ENCODE measurements around the gene ALDH5A1. TPM values are rescaled to one million over a fixed set of nuclear protein-coding genes. Genes with fewer than 3 reads are reported as not detected.

Gene ALDH5A1
- total RNA-seq, 4 donors from 2014 or later, result 7.8 to 12.0 (median 11.5) TPM

GRCh38 chr6:24448828-24449525 lies 45.8 kb upstream of the ALDH5A1 start:
- Histone ChIP-seq H3K4me1 (no peaks in the 10 kb centered on the region), H3K36me3 (peaks cover 0 to 21% (median 0%) of the 10 kb centered on the region in 3 donors), H3K4me3 (no peak overlapping the region), H3K9me3 (no peaks in the 10 kb centered on the region), H3K27ac (no peak overlapping the region), H3K27me3 (no peaks in the 10 kb centered on the region)
- TF ChIP-seq EP300 (IDR thresholded peaks at IDR 0.05) (no peak), POLR2A (IDR thresholded peaks at IDR 0.05) (no peak), CTCF (IDR thresholded peaks at IDR 0.05) (no peak)
- DNase-seq (ENCODE audit: low spot score in 2 of 2), result no peak
- WGBS, 2 donors, result 66 to 72% methylated on average over 9 of the region's 9 CpGs

- 79 to 81% methylated on average over 13 of the region's 13 CpGs for WGBS, 2 donors
- Histone ChIP-seq H3K27me3 (no peaks in the 10 kb centered on the region), H3K4me3 (no peak overlapping the region), H3K9me3 (no peaks in the 10 kb centered on the region), H3K36me3 (peaks cover 0 to 11% (median 0%) of the 10 kb centered on the region in 3 donors), H3K27ac (no peak overlapping the region), H3K4me1 (no peaks in the 10 kb centered on the region)
- no peak for DNase-seq (ENCODE audit: low spot score in 2 of 2)
- TF ChIP-seq POLR2A (IDR thresholded peaks at IDR 0.05) (no peak), EP300 (IDR thresholded peaks at IDR 0.05) (no peak), CTCF (IDR thresholded peaks at IDR 0.05) (no peak)
These were observed 43.0 kb upstream of the ALDH5A1 start for GRCh38 chr6:24451581-24452388.

- 86 to 87% methylated on average over 6 to 10 of the region's 10 CpGs for WGBS, 2 donors
- Histone ChIP-seq H3K4me3 (no peak overlapping the region), H3K36me3 (peaks cover 0 to 29% (median 0%) of the 10 kb centered on the region in 3 donors), H3K27ac (no peak overlapping the region), H3K27me3 (no peaks in the 10 kb centered on the region), H3K4me1 (no peaks in the 10 kb centered on the region), H3K9me3 (no peaks in the 10 kb centered on the region)
- TF ChIP-seq EP300 (IDR thresholded peaks at IDR 0.05) (no peak), CTCF (IDR thresholded peaks at IDR 0.05) (no peak)
- no peak for DNase-seq (ENCODE audit: low spot score in 2 of 2)
These were observed 40.8 kb upstream of the ALDH5A1 start for GRCh38 chr6:24453921-24454320.

- H3K36me3 ChIP-seq, result peaks cover 0 to 34% (median 0%) of the 10 kb centered on the region in 3 donors
- WGBS, 2 donors, result 82 to 86% methylated on average over 5 of the region's 5 CpGs
- no peak for DNase-seq (ENCODE audit: low spot score in 2 of 2)
- no peak for TF ChIP-seq EP300 (IDR thresholded peaks at IDR 0.05)
- no peak for TF ChIP-seq POLR2A (IDR thresholded peaks at IDR 0.05)
- no peak for TF ChIP-seq CTCF (IDR thresholded peaks at IDR 0.05)
- H3K27me3 ChIP-seq, result no peaks in the 10 kb centered on the region
- no peak overlapping the region for H3K4me3 ChIP-seq
- H3K4me1 ChIP-seq, result no peaks in the 10 kb centered on the region
- H3K9me3 ChIP-seq, result no peaks in the 10 kb centered on the region
- H3K27ac ChIP-seq, result no peak overlapping the region
These were observed 40.3 kb upstream of the ALDH5A1 start for GRCh38 chr6:24454452-24454851.

- TF ChIP-seq EP300 (IDR thresholded peaks at IDR 0.05), result no peak
- TF ChIP-seq POLR2A (IDR thresholded peaks at IDR 0.05), result no peak
- TF ChIP-seq CTCF (IDR thresholded peaks at IDR 0.05), result no peak
- H3K4me3 ChIP-seq, result no peak overlapping the region
- DNase-seq (ENCODE audit: low spot score in 2 of 2), result no peak
These were observed 39.7 kb upstream of the ALDH5A1 start for GRCh38 chr6:24455061-24455460.

More at GRCh38 chr6:24455061-24455460, 39.7 kb upstream of the ALDH5A1 start:
- Histone ChIP-seq H3K36me3 (peaks cover 0 to 38% (median 0%) of the 10 kb centered on the region in 3 donors), H3K27ac (no peak overlapping the region), H3K27me3 (no peaks in the 10 kb centered on the region), H3K9me3 (no peaks in the 10 kb centered on the region), H3K4me1 (no peaks in the 10 kb centered on the region)
- 77 to 90% methylated on average over 4 of the region's 4 CpGs for WGBS, 2 donors

Data from tibial nerve (tissue), 4 donors.